Measurements from ENCODE around the gene HOXD3. TPM values are rescaled to one million over a fixed set of nuclear protein-coding genes. Genes with fewer than 3 reads are reported as not detected.

HOXD3 gene
- total and polyA plus RNA-seq, 2 experiments from 2014 or later: 2.3 to 3.2 TPM

GRCh38 chr2:176136374-176137251, 20.5 kb upstream of the HOXD3 start:
- peak overlapping the region; percentile 85 for H3K4me3 ChIP-seq
- peak overlapping the region; percentile 96 for H3K27ac ChIP-seq
- peak; percentile 84 for DNase-seq
- H3K27me3 ChIP-seq (replicated peaks; ENCODE audit: insufficient read depth): no peaks in the 10 kb centered on the region
- TF ChIP-seq EZH2 (IDR thresholded peaks at IDR 0.05; ENCODE audit: insufficient read depth, poor library complexity, severe bottlenecking): no peak
- TF ChIP-seq EZH2phosphoT487 (IDR thresholded peaks at IDR 0.05; ENCODE audit: insufficient read depth, low read depth): no peak
- peaks cover 98% of the 10 kb centered on the region for H3K79me2 ChIP-seq (ENCODE audit: insufficient read depth)
- H3K9me3 ChIP-seq (ENCODE audit: low read depth): no peaks in the 10 kb centered on the region
- H3K9me2 ChIP-seq (ENCODE audit: insufficient read depth): no peaks in the 10 kb centered on the region
- no peaks in the 10 kb centered on the region for H3K36me3 ChIP-seq (ENCODE audit: low read depth)
- H3F3A ChIP-seq (ENCODE audit: insufficient read depth): peaks cover 58% of the 10 kb centered on the region
- WGBS, 2 experiments (ENCODE audit: low coverage in 1 of 2, low lambda C conversion rate in 2 of 2, missing lambda C conversion rate in 2 of 2): 1 to 2% methylated on average over 55 to 64 of the region's 71 CpGs
- H3K9ac ChIP-seq: peak overlapping the region; percentile 97
- in situ Hi-C loops (cut with MboI): no loop called here
- H3K4me2 ChIP-seq (ENCODE audit: unreplicated experiment): peak overlapping the region; percentile 93
- peak overlapping the region; percentile 64 for H2AFZ ChIP-seq
- H3K4me1 ChIP-seq (ENCODE audit: insufficient read depth): peaks cover 46% of the 10 kb centered on the region
- H4K20me1 ChIP-seq (ENCODE audit: insufficient read depth): no peaks in the 10 kb centered on the region

GRCh38 chr2:176137252-176137580, 19.9 kb upstream of the HOXD3 start:
- H4K20me1 ChIP-seq (ENCODE audit: insufficient read depth): no peaks in the 10 kb centered on the region
- no peaks in the 10 kb centered on the region for H3K9me2 ChIP-seq (ENCODE audit: insufficient read depth)
- no peaks in the 10 kb centered on the region for H3K27me3 ChIP-seq (replicated peaks; ENCODE audit: insufficient read depth)
- peaks cover 46% of the 10 kb centered on the region for H3K4me1 ChIP-seq (ENCODE audit: insufficient read depth)
- 0 to 10% methylated on average over 2 of the region's 2 CpGs for WGBS, 2 experiments (ENCODE audit: low coverage in 1 of 2, low lambda C conversion rate in 2 of 2, missing lambda C conversion rate in 2 of 2)
- no peaks in the 10 kb centered on the region for H3K9me3 ChIP-seq (ENCODE audit: low read depth)
- peak overlapping the region; percentile 85 for H3K4me3 ChIP-seq
- DNase-seq: no peak
- in situ Hi-C loops (cut with MboI): no loop called here
- peaks cover 98% of the 10 kb centered on the region for H3K79me2 ChIP-seq (ENCODE audit: insufficient read depth)
- peak overlapping the region; percentile 64 for H2AFZ ChIP-seq
- H3F3A ChIP-seq (ENCODE audit: insufficient read depth): peaks cover 52% of the 10 kb centered on the region
- H3K4me2 ChIP-seq (ENCODE audit: unreplicated experiment): peak overlapping the region; percentile 93
- peak overlapping the region; percentile 97 for H3K9ac ChIP-seq
- no peaks in the 10 kb centered on the region for H3K36me3 ChIP-seq (ENCODE audit: low read depth)
- H3K27ac ChIP-seq: peak overlapping the region; percentile 96
- TF ChIP-seq EZH2phosphoT487 (IDR thresholded peaks at IDR 0.05; ENCODE audit: insufficient read depth, low read depth) (no peak), EZH2 (IDR thresholded peaks at IDR 0.05; ENCODE audit: insufficient read depth, poor library complexity, severe bottlenecking) (no peak)

GRCh38 chr2:176137906-176138305, 19.2 kb upstream of the HOXD3 start:
- H3F3A ChIP-seq (ENCODE audit: insufficient read depth): peaks cover 51% of the 10 kb centered on the region
- TF ChIP-seq EZH2 (IDR thresholded peaks at IDR 0.05; ENCODE audit: insufficient read depth, poor library complexity, severe bottlenecking) (no peak), EZH2phosphoT487 (IDR thresholded peaks at IDR 0.05; ENCODE audit: insufficient read depth, low read depth) (no peak)
- no peaks in the 10 kb centered on the region for H3K36me3 ChIP-seq (ENCODE audit: low read depth)
- H3K4me3 ChIP-seq: peak overlapping the region; percentile 85
- H3K9ac ChIP-seq: peak overlapping the region; percentile 97
- H3K27me3 ChIP-seq (replicated peaks; ENCODE audit: insufficient read depth): no peaks in the 10 kb centered on the region
- peaks cover 98% of the 10 kb centered on the region for H3K79me2 ChIP-seq (ENCODE audit: insufficient read depth)
- H3K4me2 ChIP-seq (ENCODE audit: unreplicated experiment): peak overlapping the region; percentile 93
- no peaks in the 10 kb centered on the region for H3K9me3 ChIP-seq (ENCODE audit: low read depth)
- in situ Hi-C loops (cut with MboI): no loop called here
- H2AFZ ChIP-seq: peak overlapping the region; percentile 64
- H3K27ac ChIP-seq: peak overlapping the region; percentile 96
- H3K4me1 ChIP-seq (ENCODE audit: insufficient read depth): peaks cover 44% of the 10 kb centered on the region
- no peaks in the 10 kb centered on the region for H4K20me1 ChIP-seq (ENCODE audit: insufficient read depth)
- DNase-seq: peak; percentile 72
- WGBS, 2 experiments (ENCODE audit: low coverage in 1 of 2, low lambda C conversion rate in 2 of 2, missing lambda C conversion rate in 2 of 2): 19 to 29% methylated on average over 8 of the region's 8 CpGs
- no peaks in the 10 kb centered on the region for H3K9me2 ChIP-seq (ENCODE audit: insufficient read depth)

- no peak for TF ChIP-seq EZH2phosphoT487 (IDR thresholded peaks at IDR 0.05; ENCODE audit: insufficient read depth, low read depth)
- 8 to 10% methylated on average over 14 of the region's 14 CpGs for WGBS, 2 experiments (ENCODE audit: low coverage in 1 of 2, low lambda C conversion rate in 2 of 2, missing lambda C conversion rate in 2 of 2)
- peaks cover 45% of the 10 kb centered on the region for H3F3A ChIP-seq (ENCODE audit: insufficient read depth)
- DNase-seq: peak; percentile 77
- peak overlapping the region; percentile 85 for H3K4me3 ChIP-seq
- no peaks in the 10 kb centered on the region for H3K9me3 ChIP-seq (ENCODE audit: low read depth)
- H3K4me2 ChIP-seq (ENCODE audit: unreplicated experiment): peak overlapping the region; percentile 93
- H4K20me1 ChIP-seq (ENCODE audit: insufficient read depth): no peaks in the 10 kb centered on the region
- H3K4me1 ChIP-seq (ENCODE audit: insufficient read depth): peaks cover 37% of the 10 kb centered on the region
- peak overlapping the region; percentile 97 for H3K9ac ChIP-seq
- no peaks in the 10 kb centered on the region for H3K27me3 ChIP-seq (replicated peaks; ENCODE audit: insufficient read depth)
- H3K27ac ChIP-seq: peak overlapping the region; percentile 96
- peaks cover 98% of the 10 kb centered on the region for H3K79me2 ChIP-seq (ENCODE audit: insufficient read depth)
- H2AFZ ChIP-seq: peak overlapping the region; percentile 64
- in situ Hi-C loops (cut with MboI): no loop called here
- H3K36me3 ChIP-seq (ENCODE audit: low read depth): no peaks in the 10 kb centered on the region
- no peaks in the 10 kb centered on the region for H3K9me2 ChIP-seq (ENCODE audit: insufficient read depth)
Observed at GRCh38 chr2:176138526-176138922, 18.6 kb upstream of the HOXD3 start.

Data from GM23248 (cell line).